Dedifferentiated amniotic fluid mesenchymal stem cell (primary cell): ENCODE data around the gene ST6GALNAC3.

Experiments used
- DNase-seq: peaks from one replicate; pipeline ENCODE4 v3.0.0-alpha.2; 2016; ENCODE audit errors: extremely low spot score

Gene ST6GALNAC3

DNA sequence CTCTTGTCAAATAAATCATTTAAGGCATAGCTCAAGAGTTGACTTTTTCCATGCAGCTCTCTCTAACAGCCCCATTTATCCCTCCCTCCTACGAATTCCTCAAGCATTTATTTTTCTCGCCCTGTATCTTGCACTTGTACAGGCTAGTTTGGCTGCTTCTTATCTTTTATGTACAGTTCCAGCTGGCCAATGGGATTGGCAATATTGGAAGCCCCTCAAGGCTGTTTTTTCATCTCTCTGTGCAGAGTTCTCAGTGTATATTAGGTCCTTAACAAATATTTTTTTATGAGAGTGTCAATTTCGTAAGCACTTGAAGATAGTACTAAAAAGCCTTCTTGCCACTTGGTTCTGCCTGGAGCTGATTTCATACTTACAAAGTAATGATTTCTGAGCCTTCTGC lies 356.0 kb downstream of the ST6GALNAC3 start:
- no peak for DNase-seq

DNA sequence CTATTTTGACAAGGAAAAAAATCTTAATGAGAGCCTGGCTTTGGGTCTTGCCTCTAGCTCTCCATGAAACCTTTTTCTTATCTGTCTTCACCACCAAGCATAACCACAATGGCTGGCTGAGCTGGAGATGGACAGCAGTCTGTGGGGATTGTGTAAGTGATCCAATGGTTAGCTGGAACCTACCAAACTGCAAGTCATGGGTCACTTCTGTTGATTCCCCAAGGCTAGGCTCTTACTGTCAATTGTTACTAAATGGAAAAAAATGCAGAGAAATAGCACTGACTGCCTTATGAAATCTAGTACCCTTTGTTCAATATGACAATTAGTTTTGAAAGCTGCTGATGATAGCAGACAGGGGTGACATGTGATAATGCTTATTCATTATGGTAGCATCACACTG lies 359.0 kb downstream of the ST6GALNAC3 start:
- DNase-seq, result peak; percentile 54

DNA sequence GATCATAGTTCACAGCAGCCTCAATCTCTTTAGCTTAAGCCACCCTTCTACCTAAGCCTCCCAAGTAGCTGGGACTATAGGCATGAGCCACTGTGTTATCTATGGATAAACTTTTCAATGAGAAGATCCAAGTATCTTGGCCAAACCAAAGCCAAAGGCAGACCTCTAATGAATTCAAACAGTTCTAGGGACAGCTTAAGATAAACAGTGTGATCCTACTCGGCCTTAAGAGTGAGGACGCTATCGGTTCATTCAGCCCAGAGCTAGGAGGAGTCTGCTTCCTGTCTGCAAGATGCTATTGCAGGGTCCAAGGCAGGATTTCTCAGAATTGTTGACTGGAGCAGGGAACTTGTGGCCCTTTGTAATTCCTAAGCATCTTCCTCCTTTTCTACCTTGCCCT lies 368.7 kb downstream of the ST6GALNAC3 start:
- no peak for DNase-seq

DNA sequence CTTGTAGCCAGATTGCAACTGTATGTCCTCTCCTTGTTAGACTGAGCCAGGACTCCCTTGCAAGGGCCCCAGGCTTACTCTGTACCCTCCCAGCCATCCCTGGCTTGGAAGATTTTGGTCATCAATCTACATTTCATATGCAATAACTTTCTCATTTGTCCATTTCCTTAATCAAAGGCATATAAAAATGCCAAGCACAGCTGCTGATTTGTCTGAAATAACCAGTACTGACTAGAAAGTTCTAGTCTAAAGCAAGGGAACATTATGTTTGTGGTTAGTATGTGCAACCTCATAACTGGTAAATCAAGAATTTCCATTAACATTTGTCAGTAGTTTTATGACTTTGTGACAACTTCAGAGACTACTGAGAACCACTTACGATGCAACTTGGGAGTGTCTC lies 370.2 kb downstream of the ST6GALNAC3 start:
- DNase-seq, result no peak

DNA sequence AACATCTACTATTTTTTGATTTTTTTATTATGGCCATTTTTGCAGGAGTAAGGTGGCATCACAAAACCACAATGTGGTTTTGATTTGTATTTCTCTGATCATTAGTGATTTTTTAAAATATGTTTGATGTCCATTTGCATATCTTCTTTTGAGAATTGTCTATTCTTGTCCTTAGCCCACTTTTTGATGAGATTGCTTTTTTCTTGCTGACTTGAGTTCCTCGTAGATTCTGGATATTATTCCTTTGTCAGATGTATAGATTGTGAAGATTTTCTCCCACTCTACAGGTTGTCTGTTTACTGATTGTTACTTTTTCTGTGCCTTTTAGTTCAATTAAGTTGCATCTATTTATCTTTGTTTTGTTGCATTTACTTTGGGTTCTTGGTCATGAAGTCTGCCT lies 375.7 kb downstream of the ST6GALNAC3 start:
- no peak for DNase-seq

DNA sequence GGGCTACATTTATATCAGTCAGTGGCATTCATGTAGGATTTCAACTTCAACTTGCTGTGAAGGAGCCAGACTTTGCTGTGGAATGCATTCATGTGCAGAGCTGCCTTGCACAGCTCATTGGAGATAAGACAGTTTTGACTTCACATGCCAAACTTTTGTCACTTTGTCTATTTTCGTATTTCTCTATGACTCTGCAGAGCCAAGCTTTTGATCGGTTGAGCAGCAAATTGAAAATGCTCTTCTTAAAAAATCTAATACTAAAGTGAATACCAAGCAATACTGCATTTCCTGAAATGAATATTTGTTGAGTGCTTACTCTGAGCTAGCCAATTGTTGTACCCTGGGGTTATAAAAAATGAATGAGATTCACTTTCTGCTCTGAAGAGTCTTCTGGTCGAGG lies 388.7 kb downstream of the ST6GALNAC3 start:
- no peak for DNase-seq

DNA sequence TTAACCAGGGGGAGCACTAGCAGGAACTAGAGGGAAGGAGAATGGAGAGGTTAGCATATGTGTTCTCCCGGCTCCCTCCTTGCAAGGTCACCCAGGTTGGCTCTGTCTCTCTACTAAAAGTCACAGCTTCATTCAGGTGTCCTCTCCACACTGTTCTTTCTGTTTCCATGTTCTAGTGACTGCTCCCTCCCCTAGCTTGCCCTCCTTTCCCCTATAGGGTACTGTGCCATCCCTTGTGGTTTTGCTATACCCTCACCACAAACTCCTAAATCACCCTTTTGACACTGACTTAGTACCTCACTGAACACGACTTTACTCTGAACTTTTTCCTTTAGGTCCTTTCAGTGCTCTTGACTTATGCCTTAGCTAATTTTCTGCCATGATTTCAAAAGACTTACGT lies 389.3 kb downstream of the ST6GALNAC3 start:
- no peak for DNase-seq

DNA sequence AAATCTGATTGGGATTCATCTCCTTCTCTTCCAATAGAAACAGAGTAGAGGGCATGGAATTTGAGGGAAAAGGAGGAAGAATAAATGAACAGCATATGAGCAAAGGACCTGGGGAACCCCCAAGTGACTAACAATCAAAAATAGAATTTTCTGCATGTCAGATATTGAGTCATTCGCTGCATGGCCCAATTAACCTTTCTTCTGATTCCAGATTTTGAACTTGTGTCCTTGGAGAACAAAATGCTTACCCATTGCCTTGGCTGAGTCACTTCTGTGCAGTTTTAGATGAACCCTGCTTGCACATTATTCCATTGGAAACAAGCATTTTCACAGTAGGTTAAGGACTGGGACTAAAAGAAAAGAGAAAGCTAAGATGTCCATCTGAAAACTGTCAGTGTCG lies 390.5 kb downstream of the ST6GALNAC3 start:
- no peak for DNase-seq

DNA sequence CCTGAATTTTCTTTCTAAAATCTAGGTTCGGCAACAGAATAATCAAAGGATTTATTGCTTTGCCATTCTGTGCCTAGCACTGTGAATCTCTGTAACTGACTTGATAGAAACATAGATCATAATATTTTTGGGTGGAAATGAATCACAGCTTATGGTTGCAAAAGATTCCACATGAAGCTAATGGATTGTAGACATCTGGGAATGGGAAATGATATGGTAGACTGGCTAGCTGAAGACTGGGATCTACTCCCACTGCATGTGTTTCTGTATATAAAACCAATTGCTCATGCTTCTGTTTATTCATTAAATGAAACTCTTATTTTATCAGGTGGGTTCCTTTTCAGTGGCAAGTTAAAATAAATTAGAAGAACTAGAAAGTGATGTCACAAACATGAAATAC lies 395.6 kb downstream of the ST6GALNAC3 start:
- no peak for DNase-seq

DNA sequence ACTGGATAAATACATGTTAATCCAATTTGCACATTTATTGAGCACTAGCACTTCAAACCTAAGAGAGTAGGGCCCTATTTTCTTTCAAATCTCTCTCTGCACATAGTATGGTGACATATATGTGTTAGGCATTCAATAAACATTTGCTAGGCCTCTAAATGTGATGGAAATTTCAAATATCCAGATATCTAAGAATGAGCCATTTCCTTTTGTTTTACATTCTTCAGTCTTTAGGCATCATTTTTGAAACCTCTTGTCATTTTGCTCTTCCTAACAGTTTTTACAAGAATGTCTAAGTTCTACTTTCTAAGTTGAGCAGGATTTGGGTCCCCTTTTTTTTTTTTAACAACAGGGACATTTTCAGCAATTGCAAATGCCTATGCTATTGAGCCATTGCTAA lies 397.0 kb downstream of the ST6GALNAC3 start:
- no peak for DNase-seq

DNA sequence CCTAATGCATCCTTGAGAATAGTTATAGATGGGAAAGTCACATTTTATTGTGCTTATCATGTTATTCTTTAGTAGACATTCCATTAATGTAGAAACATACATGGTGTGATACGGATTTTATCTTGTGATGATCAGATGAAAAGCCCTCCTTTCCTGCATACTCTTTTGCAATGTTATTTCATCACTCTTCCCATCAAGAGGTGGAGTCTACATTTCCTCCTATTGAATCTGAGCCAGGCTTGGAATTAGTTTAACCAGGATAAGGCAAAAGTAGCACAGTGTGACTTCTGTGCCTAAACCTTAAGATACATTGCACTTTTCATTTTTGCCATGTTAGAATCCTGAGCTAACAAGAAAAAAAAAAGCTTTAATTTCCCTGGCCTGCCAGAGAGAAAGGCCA lies 399.0 kb downstream of the ST6GALNAC3 start:
- DNase-seq, result no peak

DNA sequence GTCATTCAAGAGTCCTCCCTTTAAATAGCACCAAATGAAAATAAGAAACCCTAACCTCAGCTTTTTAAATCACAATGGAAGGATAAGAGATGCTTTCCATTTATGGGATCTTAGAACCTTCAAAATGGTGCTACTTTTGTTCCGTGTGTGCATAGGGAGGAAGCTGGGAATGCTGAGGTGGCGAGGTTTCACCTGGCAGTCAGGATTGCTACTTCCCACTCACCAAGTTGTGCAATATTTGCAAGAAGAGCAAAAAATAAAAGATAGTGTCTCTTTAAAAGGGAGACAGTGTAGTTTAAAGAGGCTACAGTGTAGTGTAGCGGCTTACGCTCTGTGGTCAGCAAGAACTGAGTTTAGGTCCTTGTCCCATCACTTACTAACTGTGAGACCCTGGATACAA lies 400.4 kb downstream of the ST6GALNAC3 start:
- DNase-seq, result no peak

DNA sequence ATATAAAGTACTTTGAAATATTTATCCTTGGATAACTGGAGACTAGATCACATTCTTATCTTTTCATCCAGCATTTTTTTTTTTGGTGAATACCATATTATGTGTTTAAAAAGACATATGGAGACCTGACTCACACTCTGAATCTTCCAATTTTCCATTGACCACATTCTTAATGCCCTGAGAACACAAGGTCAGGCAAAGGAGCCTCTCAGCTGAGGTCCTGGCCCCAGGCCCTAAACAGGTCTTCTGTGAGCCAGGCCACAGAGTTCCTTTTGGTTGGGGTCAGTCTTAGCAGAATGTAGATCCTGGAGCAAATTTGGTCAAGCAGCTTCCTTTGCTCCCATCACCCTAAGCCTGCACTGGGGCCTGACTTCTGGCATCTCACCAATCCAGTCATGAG lies 402.6 kb downstream of the ST6GALNAC3 start:
- no peak for DNase-seq

DNA sequence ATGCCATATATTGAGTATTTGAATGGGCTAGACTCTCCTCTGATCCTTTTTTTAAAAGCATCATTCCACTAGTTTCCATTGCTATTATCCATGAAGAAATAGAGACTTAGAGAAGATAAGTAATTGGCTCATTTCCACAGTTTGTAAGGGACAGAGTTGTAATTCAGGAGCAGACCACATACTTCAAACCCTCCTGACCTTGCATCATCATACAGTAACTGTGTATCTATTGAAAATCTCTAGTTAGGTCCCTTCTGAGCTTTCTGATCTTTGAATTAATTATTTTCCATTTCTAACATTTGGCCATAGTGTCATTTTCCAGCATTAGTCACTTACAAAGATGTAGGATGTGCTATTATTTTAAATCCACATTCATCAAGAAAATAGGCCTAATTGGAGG lies 406.3 kb downstream of the ST6GALNAC3 start:
- DNase-seq, result no peak

DNA sequence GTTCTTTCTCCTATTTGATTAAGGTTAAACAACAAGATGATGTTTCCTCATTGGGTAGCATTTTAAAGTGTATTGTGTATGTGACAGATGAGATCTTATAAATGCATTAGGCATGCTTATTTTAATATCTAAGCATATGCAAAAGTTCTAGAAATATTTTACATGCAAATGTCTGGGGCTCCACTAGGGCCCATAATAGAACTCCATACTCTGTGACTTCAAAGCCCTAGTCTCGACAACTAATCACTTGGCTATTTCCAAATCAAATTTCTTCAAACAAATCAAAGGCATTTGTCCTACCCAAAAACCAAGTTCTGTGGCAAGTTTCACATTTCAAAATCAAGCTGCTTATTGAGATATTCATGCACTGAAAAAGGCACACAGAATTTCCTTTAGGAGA lies 407.1 kb downstream of the ST6GALNAC3 start:
- no peak for DNase-seq

DNA sequence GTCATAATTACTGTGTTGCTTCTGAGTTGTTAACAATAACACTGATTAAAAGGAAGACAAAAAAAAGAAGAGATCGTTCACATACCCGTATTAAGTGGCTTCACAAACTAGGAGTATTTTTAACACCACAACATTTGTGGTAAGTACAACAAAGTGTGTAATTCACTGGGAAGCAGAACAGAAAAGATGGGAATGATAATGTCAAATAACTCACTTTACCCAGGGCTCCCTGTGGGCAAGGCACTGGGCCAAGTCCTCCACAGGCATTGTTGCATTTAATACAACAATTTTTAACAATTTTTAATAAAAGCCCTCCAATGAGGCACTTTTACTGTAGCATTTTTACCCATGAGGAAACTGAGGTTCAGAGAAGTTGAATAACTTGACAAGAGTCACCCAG lies 407.7 kb downstream of the ST6GALNAC3 start:
- DNase-seq, result no peak

DNA sequence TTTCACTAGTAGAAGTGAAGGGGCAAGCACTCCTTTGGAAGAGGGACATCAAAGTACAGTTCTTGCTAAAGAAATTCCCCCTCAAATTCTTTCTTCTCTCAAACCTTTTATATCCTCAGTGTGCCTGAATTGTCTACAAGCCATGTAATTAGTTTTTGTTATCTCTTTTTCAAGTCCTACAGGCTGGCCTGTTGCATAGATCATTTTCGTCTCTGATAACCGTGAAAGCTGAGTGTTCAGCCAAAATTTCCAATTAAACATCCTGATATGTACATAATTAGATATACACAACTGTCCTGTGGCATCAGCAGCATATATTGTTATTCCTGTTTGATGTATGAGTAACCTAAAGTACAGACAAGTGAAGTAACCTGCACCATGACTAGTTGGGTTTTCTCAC lies 417.2 kb downstream of the ST6GALNAC3 start:
- no peak for DNase-seq

DNA sequence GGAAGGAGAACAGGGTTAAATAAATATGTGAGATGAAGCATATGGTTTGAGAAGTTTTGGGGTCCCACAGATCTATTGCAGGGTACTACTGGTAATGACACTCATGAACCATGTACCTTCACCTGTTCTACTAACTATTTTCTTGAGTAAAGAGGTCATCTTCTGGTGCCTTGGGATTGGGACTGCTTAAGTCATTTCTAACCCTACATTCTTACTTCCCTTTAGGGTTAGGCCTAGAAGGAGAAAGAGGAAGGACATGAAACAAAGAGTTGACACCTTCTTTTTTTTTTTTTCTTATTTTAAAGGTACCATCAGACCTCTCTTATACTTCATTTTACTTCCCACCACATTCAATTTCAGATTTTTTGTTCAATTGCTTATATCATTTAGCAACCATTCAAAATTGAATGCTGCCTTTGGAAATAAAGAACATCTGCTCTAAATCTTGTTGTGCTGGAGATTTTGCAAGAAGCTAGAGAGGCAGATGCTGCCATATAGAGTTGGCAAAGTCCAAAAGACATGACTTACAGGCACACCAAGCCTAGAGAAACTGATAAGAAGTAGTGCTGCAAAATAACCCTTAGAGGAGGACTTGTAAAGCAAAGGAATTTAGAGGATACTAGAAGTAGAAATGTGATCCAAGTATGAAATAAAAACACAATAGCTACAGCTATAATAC lies 418.3 kb downstream of the ST6GALNAC3 start:
- no peak for DNase-seq

DNA sequence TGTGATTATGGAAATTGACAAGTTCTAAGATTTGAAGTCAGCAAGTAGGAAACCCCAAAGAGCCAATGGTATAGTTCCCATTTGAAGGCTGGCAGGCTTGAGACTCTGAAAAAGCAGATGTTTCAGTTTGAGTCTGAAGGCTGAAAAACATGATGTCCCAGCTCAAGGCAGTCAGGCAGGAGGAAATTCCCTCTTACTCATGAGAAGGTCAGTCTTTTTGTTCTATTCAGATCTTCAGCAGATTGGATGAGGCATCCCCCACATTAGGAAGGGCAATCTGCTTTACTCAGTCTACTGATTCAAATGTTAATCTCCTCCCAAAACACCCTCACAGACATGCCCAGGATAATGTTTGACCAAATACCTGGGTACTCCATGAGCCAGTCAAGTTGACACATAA lies 420.3 kb downstream of the ST6GALNAC3 start:
- DNase-seq, result no peak

DNA sequence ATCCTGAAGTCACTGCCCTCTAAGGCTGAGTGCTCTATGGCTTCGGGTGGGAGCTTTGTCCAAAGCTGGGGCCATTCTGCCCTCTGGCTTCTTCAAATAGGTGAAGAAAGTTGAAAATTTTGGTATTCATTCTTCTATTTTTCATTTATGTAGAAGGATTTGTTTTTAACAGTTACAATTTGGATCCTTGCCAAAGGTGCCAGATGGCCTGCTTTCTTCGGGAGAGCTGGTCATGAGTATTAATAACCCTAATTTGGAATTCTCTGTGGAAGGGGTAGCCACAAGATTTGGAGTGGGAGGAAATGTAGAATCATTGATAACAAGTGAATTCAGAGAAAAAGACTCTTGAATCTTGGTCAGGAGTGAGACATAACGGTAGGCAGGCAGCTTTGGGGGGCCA lies 422.3 kb downstream of the ST6GALNAC3 start:
- no peak for DNase-seq

DNA sequence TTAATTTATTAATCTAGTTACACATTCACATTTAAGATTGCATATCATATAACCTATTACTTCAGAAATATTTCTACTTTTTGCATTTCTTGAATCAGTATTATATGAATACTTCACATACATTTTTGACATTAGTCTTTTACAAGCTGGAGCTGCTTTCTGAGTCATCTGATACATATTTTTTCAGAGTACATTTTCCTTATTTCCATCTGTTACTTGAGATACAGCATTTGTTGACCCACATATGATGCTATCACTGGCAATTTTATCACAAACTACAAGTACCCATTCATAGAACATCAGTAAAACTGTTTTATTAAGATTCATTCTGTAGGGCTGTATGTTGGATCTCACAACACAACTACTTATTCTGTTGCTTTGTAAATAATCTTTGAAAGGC lies 425.6 kb downstream of the ST6GALNAC3 start:
- peak; percentile 31 for DNase-seq

DNA sequence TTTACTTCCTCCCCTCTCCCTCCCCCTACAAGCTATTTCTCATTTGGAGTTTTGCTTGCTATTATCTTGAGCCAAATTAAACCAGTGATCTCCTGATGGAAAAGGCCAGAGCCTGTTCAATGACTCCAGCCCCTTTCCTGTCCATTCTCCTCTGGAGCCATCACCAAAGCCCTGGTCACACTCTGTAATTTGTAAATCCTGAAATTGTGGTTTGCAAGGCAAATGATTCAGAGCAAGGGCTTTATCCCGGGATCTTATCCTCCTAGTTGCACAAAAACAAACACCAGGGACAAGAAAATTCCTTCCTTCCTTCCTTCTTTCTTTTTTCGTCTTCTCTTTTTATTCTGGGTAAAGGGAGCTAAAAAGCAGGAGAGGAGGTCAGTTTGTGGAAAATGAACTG lies 426.6 kb downstream of the ST6GALNAC3 start:
- peak; percentile 37 for DNase-seq

DNA sequence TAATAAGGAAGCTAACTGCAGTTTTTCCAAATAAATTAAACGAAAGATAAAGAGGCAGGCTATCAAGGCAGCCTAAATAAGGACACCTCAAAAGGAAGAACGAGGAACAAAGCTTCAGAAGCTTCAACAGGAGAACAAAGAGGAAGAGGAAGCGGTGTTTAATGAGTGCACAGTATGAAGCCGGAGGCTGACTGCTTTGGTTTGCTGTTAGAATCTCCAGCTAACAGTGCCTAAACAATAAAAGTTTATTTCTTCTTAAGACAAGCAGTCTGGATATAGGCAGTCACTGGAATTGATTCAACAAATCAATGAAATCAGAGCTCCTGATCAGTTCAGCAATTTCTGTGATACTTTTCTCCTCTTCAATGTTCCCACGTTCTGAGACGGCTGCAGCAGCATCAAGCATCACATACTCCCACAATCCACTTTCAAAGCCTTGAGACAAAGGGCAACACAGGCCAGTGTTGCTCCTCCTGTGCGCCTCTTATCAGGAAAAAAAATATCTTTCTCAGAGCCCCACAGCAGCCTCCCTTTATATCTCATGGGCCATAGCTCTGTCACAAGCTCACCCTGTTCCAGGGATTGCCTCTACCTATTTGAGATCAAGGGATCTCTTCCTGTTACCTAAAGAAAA lies 427.2 kb downstream of the ST6GALNAC3 start:
- no peak for DNase-seq

DNA sequence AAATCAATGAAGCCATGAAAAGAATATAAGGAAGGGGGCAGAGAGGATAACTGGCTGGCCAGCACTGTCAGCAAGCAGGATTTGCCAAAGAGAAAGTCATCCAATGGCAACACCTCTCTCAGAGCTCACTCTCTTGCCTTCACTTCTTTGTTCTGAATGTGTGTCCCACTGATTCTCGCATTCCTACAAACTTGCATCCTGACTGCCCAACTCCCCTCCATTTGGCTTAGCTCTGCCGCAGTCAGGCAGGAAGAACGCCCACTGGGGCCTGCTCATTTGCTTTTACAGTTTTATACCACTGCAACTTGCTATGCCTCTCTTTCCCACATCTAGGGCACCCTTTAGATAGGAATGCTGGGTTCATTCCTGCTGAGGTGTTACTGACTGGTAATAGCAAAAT lies 428.6 kb downstream of the ST6GALNAC3 start:
- no peak for DNase-seq
